ENCODE results near the gene AVP. TPM values are rescaled to one million over a fixed set of nuclear protein-coding genes. Genes with fewer than 3 reads are reported as not detected.
A peak's percentile ranks its signal among the peaks of the same experiment; 100 is the strongest.

AVP gene
- total and polyA plus RNA-seq, 9 of the 15 experiments (the other 6 are each of a cell fraction or from before 2014, with no cell fraction given): not detected

GRCh38 chr20:3045816-3046676 is 38.5 kb downstream of the AVP start, which contains the start of gene MRPS26 (continued):
- TF ChIP-seq ZNF407 (IDR thresholded peaks at IDR 0.05; ENCODE audit: low read depth) (no peak), POLR2B (IDR thresholded peaks at IDR 0.05; ENCODE audit: low read depth, partially characterized antibody) (no peak), SRF (CRISPR knock-in tag; IDR thresholded peaks at IDR 0.05) (no peak), CTCF (IDR thresholded peaks at IDR 0.05 in 2 of 3, conservative IDR thresholded peaks at IDR 0.05 in 1 of 3; ENCODE audit: insufficient read depth in 2 of 3, low read depth in 1 of 3, low read length in 3 of 3) (0 out of 6 replicates have a peak, but pooled peaks of 1 of the 3 experiments have one; percentile 1), CHCHD3 (CRISPR knock-in tag; IDR thresholded peaks at IDR 0.05) (no peak), CTBP1 (IDR thresholded peaks at IDR 0.05; ENCODE audit: borderline replicate concordance) (peak; percentile 77), KLF10 (CRISPR knock-in tag; IDR thresholded peaks at IDR 0.05) (no peak), ZNF445 (CRISPR knock-in tag; IDR thresholded peaks at IDR 0.05; ENCODE audit: low read depth) (no peak), ZNF512 (tag; IDR thresholded peaks at IDR 0.05) (no peak), HNRNPL (IDR thresholded peaks at IDR 0.05; ENCODE audit: low read depth, low read length) (no peak), ZFP91 (CRISPR knock-in tag; IDR thresholded peaks at IDR 0.05) (no peak), ARNT (IDR thresholded peaks at IDR 0.05) (no peak), SRSF1 (IDR thresholded peaks at IDR 0.05; ENCODE audit: low read depth, low read length) (no peak)

All from K562 (cell line).